ENCODE measurements around the gene ERI3. TPM values are rescaled to one million over a fixed set of nuclear protein-coding genes. Genes with fewer than 3 reads are reported as not detected.

The ERI3 gene
- 29.6 TPM for total RNA-seq (ENCODE audit: insufficient read depth, low replicate concordance)

GRCh38 chr1:44354840-44355581 is at the start of gene ERI3:
ERI3 (minus strand) TSS chr1:44355257; CDS start chr1:44355026, 231 bp downstream.
- peak; percentile 99 for DNase-seq (ENCODE audit: low spot score)

- DNase-seq (ENCODE audit: low spot score), result peak; percentile 13
Measured at GRCh38 chr1:44401256-44402228, 46.5 kb upstream of the ERI3 start.

DNA sequence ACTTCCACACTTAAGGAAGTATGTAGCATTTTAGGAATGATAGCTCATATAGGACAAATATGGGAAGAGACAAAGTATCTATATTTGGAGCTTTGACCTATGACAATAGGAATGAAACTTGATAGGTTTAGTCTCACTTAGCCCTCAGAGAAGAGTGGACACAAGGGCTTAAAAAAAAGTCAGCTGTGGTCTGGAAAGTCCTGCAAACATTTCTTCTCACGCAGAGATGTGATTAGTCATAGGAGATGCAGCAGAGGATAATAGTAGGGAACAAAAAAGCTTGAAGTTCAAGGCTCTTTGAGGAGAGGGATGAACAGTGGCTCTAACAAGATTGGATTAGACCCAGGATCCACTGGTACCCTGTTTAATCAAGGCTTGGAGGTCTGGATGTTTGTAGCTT is 35.2 kb upstream of the ERI3 start:
- DNase-seq (ENCODE audit: low spot score), result peak; percentile 29

DNA sequence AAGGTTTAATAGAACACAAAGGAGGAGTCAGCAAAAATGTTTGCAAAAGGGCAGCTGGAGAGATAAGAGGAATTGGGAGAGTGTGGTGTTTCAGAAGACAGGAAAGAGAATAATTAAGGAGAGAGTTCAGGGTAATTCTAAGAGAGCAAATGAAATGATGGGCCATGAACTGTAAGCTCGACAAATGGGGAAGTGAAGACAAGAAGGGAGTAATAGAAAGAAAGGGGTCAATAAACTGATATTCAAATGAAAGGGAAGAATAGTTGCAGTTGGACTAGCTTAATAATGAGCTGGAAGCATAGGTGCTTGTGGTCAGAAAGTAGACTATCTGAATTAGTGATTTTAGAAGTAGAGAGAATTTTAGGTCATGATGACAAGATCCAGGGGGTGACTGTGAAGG is 34.4 kb upstream of the ERI3 start:
- DNase-seq (ENCODE audit: low spot score), result no peak

DNA sequence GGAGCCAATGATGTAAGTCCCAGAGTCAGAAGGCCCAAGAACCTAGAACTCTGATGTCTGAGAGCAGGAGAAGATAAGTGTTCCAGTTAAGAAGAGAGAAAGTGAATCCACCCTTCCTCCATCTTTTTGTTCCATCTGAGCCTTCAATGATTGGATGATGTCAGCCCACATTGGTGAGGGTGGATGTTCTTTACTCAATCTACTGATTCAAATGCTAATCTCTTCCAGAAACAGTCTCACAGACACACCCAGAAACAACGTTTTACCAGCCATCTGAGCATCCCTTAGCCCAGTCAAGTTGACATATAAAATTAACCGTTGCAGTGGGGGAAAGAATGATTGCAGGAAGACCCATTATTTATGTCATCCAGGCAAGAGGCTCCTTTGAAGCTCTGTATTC is 33.5 kb upstream of the ERI3 start:
- no peak for DNase-seq (ENCODE audit: low spot score)

- DNase-seq (ENCODE audit: low spot score), result no peak
Measured at GRCh38 chr1:44380666-44381177, 25.7 kb upstream of the ERI3 start.

GRCh38 chr1:44377925-44378784 is 23.1 kb upstream of the ERI3 start:
- DNase-seq (ENCODE audit: low spot score), result peak; percentile 33

GRCh38 chr1:44375547-44375946 is 20.5 kb upstream of the ERI3 start:
- DNase-seq (ENCODE audit: low spot score), result no peak

GRCh38 chr1:44371206-44371605 is 16.1 kb upstream of the ERI3 start:
- no peak for DNase-seq (ENCODE audit: low spot score)

GRCh38 chr1:44368471-44369151 is 13.6 kb upstream of the ERI3 start:
- DNase-seq (ENCODE audit: low spot score), result no peak

GRCh38 chr1:44367944-44368343 is 12.9 kb upstream of the ERI3 start:
- DNase-seq (ENCODE audit: low spot score), result no peak

GRCh38 chr1:44366371-44366975 is 11.4 kb upstream of the ERI3 start:
- no peak for DNase-seq (ENCODE audit: low spot score)

DNA sequence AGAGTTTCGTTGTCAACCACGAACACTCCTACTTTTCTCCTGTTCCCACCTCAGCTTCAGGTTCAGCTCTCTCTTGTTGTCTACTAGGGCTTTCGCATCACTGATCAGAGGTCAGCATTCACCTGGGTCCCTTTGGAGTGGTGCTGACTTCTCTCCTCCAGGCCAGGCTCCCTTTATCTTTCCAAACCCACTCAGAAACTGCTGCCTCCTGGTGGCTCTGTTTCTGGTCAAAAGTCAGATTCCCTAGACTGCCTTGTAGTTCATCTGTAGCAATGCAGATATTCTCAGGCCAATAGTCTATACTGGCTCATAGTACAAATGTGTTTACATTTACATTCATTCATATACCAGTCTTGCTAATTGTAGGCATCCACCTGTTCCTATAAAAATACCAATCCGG is 6.4 kb upstream of the ERI3 start:
- no peak for DNase-seq (ENCODE audit: low spot score)

DNA sequence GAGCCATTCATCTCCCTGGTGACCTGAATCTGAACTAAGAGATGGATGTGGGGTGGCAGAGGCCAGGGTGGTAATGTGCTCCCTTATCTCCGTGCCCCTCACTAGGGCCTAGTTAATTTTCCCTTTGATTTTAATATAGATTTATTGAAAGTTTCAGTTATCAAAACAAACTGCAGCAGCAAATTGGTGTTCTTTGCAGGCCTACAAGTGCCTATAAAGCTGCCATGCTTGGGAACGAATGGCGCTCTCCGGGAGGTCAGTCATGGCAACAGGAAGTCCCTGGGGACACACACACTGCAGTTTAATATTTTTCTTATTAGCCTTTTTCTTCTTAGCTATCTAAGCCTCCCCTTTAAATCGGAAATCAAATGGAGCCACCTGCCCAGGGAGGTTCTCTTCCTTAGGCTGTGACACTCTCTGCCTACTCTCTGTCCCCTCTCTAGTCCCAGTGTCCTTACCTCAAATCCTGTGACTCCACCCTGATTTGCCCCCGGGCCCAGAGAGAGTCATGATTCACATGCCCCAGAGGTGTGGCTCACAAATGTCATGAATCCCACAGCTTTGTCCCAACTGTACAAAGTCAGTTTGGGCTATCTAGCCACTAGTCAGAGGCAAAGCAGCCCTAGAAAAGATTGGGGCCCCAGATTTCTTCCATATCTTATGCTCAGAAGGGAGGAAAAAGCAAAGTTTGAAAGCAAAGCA is 4.3 kb upstream of the ERI3 start:
- DNase-seq (ENCODE audit: low spot score), result no peak

DNA sequence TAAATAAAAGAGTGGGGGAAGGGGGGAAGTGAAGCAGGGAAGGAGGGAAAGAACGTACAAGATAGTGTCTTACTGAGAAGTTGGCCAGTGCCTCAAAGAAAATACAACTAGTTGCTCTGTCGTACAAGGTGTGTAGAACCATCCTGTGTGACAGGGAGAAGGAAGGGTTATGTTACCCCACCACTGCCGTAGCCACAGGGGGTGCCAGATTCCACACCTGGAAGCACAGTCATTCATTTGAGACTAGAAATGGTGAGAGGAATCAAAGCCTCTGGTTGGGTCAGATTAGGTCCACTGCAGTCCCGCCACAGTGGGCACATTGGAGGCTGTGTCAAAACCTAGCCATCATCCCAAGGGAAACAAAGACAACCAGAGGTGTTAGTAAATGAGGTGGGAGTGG is 2.7 kb upstream of the ERI3 start:
- no peak for DNase-seq (ENCODE audit: low spot score)

DNA sequence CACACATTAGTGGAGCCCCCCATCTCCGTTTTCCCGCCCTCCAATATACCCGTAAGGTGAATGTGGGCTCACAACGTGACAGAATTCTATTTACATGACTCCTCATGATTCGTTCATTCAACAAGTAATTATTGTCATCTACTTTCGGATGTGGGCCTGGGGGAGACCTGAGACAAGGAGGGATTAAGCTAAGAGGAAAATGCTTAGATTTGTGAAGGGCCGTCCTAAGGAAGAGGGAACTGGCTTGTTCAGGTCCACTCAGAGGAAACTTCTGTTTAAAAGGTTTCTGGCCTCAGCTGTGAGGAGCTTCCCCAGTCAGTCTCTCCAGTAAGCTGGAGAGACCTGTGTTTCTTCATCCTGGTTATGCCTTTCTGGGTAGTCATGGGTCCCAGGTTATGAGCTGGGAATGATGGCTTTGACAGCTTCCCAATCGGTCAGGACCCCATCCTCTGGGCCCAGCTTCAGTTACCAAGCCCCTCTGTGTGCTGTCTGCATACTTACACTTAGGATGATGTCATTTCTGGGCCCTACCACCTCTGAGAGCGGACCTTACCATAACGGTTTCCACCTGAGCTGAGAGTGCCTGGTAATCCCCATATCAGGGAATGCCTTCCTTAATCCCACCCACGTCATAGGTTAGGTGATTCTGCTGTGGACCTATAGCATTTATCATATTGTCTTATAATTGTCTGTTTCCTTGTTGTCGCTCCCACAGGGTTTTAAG is 687 bp upstream of the ERI3 start:
- no peak for DNase-seq (ENCODE audit: low spot score)

DNA sequence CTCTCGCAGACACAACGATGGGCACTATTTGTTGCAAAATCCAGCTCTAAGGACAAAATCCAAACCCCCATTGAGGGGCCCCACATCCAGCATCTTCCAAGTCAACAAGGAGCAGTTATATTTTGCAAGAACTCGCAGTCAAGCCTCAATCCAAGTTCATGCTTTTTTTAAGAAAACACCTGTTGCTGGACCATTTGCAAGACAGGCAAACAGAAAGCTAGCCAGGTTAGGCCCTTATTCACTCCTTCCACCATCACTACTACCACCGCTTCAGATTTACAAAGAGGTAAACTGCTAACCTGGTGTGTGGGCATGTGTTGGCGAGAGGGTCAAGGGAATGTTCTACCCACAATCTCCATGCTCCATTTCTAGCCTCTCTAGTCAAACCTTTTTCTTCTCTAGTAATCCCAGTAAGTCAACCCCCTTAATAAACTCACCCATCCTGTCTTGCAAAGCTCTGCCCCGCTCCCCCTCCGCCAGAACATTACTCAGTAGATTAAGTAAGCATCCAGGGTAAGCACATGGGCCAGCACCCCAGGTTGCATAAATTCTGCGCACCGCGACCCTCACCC is 703 bp downstream of the ERI3 start:
- DNase-seq (ENCODE audit: low spot score), result peak; percentile 25

DNA sequence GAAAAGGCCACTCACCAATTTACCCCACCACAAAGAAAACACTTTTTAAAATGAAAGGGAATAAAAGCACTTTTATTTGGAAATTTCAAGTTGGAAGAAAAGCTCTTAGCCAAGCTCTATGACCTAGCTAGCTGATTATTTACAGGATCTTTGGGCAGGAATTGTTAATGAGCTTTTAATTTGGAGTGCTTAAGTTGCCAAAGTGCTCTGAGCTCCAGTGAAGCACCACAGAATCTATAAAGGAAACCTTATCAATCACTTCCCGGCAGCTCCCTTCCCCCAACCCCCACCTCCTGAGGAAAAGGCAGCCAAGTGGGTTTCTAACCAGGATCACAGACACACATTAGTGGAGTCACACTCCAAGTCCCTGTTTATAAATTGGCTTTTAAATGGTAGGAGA is 1.5 kb downstream of the ERI3 start:
- no peak for DNase-seq (ENCODE audit: low spot score)

GRCh38 chr1:44351289-44351688 is 3.8 kb downstream of the ERI3 start:
- DNase-seq (ENCODE audit: low spot score), result peak; percentile 77
